HAP-1 (cell line): Measurements from ENCODE around the gene KRTAP19-2.
"Not testable (repeated sequence)": the region's sequence is repeated elsewhere in the genome, so short reads cannot be mapped to it uniquely, and the experiment has no call there.

Experiments used
- DNase-seq, 2 experiments: peaks; one replicate each; pipeline ENCODE4 v3.0.0-alpha.2; 2016 to 2020; ENCODE audit warnings: low spot score in 2 of 2
- H3K27me3 ChIP-seq: fragments of 250-450 bp; sonication (Bioruptor Pico); 2 replicates; pipeline ENCODE4 v1.5.1; 2020; ENCODE audit warnings: low read depth, mild to moderate bottlenecking, moderate library complexity
- H3K36me3 ChIP-seq: fragments of 250-450 bp; sonication (Bioruptor Pico); replicated peaks from 2 replicates; pipeline ENCODE4 v1.5.1; 2020; ENCODE audit warnings: mild to moderate bottlenecking
- H3K4me1 ChIP-seq: fragments of 250-450 bp; sonication (Bioruptor Pico); 2 replicates; pipeline ENCODE4 v1.5.1; 2020; ENCODE audit warnings: mild to moderate bottlenecking
- H3K4me3 ChIP-seq: fragments of 250-450 bp; sonication (Bioruptor Pico); 2 replicates; pipeline ENCODE4 v1.5.1; 2020; ENCODE audit warnings: mild to moderate bottlenecking, moderate library complexity
- H3K9me3 ChIP-seq: fragments of 250-450 bp; sonication (Bioruptor Pico); 2 replicates; pipeline ENCODE4 v1.5.1; 2020; ENCODE audit warnings: mild to moderate bottlenecking, moderate library complexity
- in situ Hi-C: fragments of 300-500 bp; cut with MboI; formaldehyde crosslinking; loops from 3 replicates; pipeline ENCODE4 v1.14.3; 2020; ENCODE audit warnings: low sequenced_read_pairs, inconsistent platforms, mixed read lengths

The KRTAP19-2 gene, protein sequence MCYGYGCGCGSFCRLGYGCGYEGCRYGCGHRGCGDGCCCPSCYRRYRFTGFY

GRCh38 chr21:30487336-30487735 is at the start of gene KRTAP19-2:
TSS of gene KRTAP19-2 (minus strand) at chr21:30487436. CDS start at chr21:30487348, 88 bp downstream.
- in situ Hi-C loops: no loop called here

GRCh38 chr21:30518876-30519275 is 31.6 kb upstream of the KRTAP19-2 start:
- in situ Hi-C loops: no loop called here
- Histone ChIP-seq H3K4me1 (no peaks in the 10 kb centered on the region), H3K27me3 (no peaks in the 10 kb centered on the region)

More at GRCh38 chr21:30487336-30487735, at the start of gene KRTAP19-2:
- no peak for DNase-seq
- H3K27me3 ChIP-seq: no peaks in the 10 kb centered on the region
- H3K4me1 ChIP-seq: no peaks in the 10 kb centered on the region
- H3K36me3 ChIP-seq: no peaks in the 10 kb centered on the region
- H3K9me3 ChIP-seq: peaks cover 2% of the 10 kb centered on the region
- no peak within 1 kb of the TSS for H3K4me3 ChIP-seq

GRCh38 chr21:30515681-30516080 is 28.4 kb upstream of the KRTAP19-2 start:
- Histone ChIP-seq H3K36me3 (no peaks in the 10 kb centered on the region), H3K27me3 (no peaks in the 10 kb centered on the region), H3K9me3 (peaks cover 2% of the 10 kb centered on the region; the same call in 1 of the 2 replicates), H3K4me3 (no peak overlapping the region), H3K4me1 (no peaks in the 10 kb centered on the region)
- in situ Hi-C loops: no loop called here
- DNase-seq: no peak

More at GRCh38 chr21:30518876-30519275, 31.6 kb upstream of the KRTAP19-2 start:
- Histone ChIP-seq H3K9me3 (peaks cover 7% of the 10 kb centered on the region; the same call in 1 of the 2 replicates), H3K4me3 (no peak overlapping the region), H3K36me3 (no peaks in the 10 kb centered on the region)
- no peak for DNase-seq

GRCh38 chr21:30505621-30506205 is 18.5 kb upstream of the KRTAP19-2 start:
- H3K4me1 ChIP-seq, H3K4me3 ChIP-seq, in situ Hi-C loops, H3K36me3 ChIP-seq, H3K9me3 ChIP-seq, H3K27me3 ChIP-seq, DNase-seq: not testable (repeated sequence)

DNA sequence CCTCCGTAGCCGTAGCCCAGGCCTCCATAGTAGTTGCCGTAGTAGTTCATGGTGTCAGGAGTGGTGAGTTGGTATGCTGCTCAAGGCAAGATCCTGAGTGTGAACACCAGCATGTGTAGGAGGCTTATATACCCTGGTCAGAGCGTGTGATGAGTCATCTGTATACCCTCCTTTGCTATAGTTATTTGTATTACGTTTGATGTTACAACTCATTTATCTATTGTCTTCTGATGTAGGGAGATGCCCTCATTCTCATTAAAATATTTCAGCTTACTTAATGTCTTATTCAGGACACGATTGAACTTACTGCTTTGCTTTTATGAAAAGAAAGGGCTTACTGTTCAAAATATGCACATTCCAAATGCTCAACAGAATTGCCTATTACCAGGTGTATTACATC is 14.8 kb upstream of the KRTAP19-2 start, which contains the start of gene KRTAP19-5:
TSS of gene KRTAP19-5 (minus strand) at position 101 of the 400 bp plus-strand sequence. CDS start at position 50, 51 bp downstream.
- in situ Hi-C loops: no loop called here
- H3K36me3 ChIP-seq: no peaks in the 10 kb centered on the region

DNA sequence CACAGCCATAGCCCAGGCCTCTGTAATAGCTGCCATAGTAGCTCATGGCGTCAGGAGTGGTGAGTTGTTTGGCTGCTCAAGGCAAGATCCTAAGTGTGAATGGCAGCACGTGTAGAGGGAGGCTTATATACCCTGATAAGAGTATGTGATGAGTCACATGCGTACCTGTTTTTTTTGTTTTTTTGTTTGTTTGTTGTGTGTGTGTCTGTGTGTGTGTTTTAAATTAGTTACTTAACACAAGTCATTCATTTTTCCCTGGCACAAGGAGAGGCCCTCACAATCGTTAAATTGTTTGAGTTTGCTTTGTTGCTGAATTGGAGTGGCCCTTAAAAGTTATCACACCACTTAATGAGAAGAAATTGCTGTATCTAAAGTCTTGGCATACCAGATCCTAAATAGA is 9.8 kb upstream of the KRTAP19-2 start, which contains the start of gene KRTAP19-4:
TSS of gene KRTAP19-4 (minus strand) at position 101 of the 400 bp plus-strand sequence. CDS start at position 46, 55 bp downstream.
- H3K36me3 ChIP-seq: no peaks in the 10 kb centered on the region
- no peak within 1 kb of the TSS for H3K4me3 ChIP-seq
- in situ Hi-C loops: no loop called here
- no peaks in the 10 kb centered on the region for H3K9me3 ChIP-seq
- no peaks in the 10 kb centered on the region for H3K27me3 ChIP-seq
- DNase-seq: no peak
- H3K4me1 ChIP-seq: no peaks in the 10 kb centered on the region

More for the DNA sequence above, 14.8 kb upstream of the KRTAP19-2 start, which contains the start of gene KRTAP19-5:
- no peak for DNase-seq
- H3K4me3 ChIP-seq: no peak within 1 kb of the TSS
- H3K27me3 ChIP-seq: no peaks in the 10 kb centered on the region
- no peaks in the 10 kb centered on the region; the same call in 1 of the 2 replicates for H3K9me3 ChIP-seq
- no peaks in the 10 kb centered on the region for H3K4me1 ChIP-seq

- in situ Hi-C loops: no loop called here
Measured at GRCh38 chr21:30491963-30492428, 4.8 kb upstream of the KRTAP19-2 start, which contains the start of gene KRTAP19-3. TSS of gene KRTAP19-3 (minus strand) at chr21:30492013. CDS start at chr21:30491957, 56 bp downstream.

GRCh38 chr21:30486180-30486579 is 1.1 kb downstream of the KRTAP19-2 start:
- Histone ChIP-seq H3K36me3 (no peaks in the 10 kb centered on the region), H3K4me1 (no peaks in the 10 kb centered on the region), H3K27me3 (no peaks in the 10 kb centered on the region), H3K9me3 (peaks cover 4% of the 10 kb centered on the region), H3K4me3 (no peak overlapping the region)
- no peak for DNase-seq
- in situ Hi-C loops: no loop called here

More at GRCh38 chr21:30491963-30492428, 4.8 kb upstream of the KRTAP19-2 start, which contains the start of gene KRTAP19-3:
- Histone ChIP-seq H3K36me3 (no peaks in the 10 kb centered on the region), H3K4me1 (no peaks in the 10 kb centered on the region), H3K27me3 (no peaks in the 10 kb centered on the region), H3K9me3 (no peaks in the 10 kb centered on the region; the same call in none of the 2 replicates), H3K4me3 (no peak within 1 kb of the TSS)
- DNase-seq: no peak

DNA sequence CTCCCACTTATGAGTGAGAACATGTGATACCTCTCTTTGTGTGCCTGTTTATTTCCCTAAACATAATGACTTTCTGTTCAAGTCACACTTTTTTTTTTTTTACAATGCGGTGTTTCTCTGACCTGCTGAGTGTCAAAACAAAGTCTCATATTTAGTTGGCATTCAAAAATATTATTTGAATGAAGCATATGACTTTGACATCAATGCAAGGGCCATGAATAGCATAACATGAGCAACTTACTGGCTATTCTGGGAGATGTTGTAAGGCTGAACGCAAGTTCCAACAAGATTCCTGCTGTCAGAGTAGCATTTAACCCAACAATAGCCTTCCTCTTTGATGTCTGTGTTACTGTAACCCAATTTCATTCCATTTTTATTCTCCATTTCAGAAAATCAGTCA is 5.1 kb downstream of the KRTAP19-2 start:
- H3K9me3 ChIP-seq: peaks cover 4% of the 10 kb centered on the region
- no peaks in the 10 kb centered on the region for H3K27me3 ChIP-seq
- no peak for DNase-seq
- no peak overlapping the region for H3K4me3 ChIP-seq
- in situ Hi-C loops: no loop called here
- no peaks in the 10 kb centered on the region for H3K4me1 ChIP-seq
- H3K36me3 ChIP-seq: no peaks in the 10 kb centered on the region

- H3K4me3 ChIP-seq: no peak within 1 kb of the TSS
- H3K27me3 ChIP-seq: no peaks in the 10 kb centered on the region
- in situ Hi-C loops: no loop called here
- no peaks in the 10 kb centered on the region for H3K4me1 ChIP-seq
- peaks cover 4% of the 10 kb centered on the region; the same call in 1 of the 2 replicates for H3K9me3 ChIP-seq
- H3K36me3 ChIP-seq: no peaks in the 10 kb centered on the region
- DNase-seq: no peak
Measured at GRCh38 chr21:30480145-30480544, 7.1 kb downstream of the KRTAP19-2 start, which contains the start of gene KRTAP19-1. TSS of gene KRTAP19-1 (minus strand) at chr21:30480367. CDS start at chr21:30480317, 50 bp downstream.

DNA sequence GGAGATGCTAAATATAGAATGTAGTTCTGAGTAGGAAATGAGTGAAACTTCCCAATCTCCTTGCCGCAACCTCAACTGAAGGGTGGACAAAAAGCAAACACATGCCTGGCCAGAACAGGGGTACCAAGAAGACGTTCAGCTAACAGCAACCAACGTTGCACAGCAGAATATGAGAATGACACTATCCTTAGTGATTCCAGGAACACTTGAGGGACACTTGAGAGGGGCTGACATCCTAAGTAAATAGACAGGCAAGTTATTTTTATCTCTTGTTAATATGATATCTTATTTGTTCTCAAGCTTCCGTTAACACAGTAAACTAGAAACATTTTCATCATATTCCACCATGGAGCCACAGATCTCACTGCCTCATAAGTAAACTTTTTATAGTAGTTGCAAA is 8.0 kb downstream of the KRTAP19-2 start:
- H3K36me3 ChIP-seq: no peaks in the 10 kb centered on the region
- no peaks in the 10 kb centered on the region for H3K4me1 ChIP-seq
- no peaks in the 10 kb centered on the region for H3K27me3 ChIP-seq
- in situ Hi-C loops: no loop called here
- H3K4me3 ChIP-seq: no peak overlapping the region
- no peak for DNase-seq
- peaks cover 4% of the 10 kb centered on the region; the same call in 1 of the 2 replicates for H3K9me3 ChIP-seq

DNA sequence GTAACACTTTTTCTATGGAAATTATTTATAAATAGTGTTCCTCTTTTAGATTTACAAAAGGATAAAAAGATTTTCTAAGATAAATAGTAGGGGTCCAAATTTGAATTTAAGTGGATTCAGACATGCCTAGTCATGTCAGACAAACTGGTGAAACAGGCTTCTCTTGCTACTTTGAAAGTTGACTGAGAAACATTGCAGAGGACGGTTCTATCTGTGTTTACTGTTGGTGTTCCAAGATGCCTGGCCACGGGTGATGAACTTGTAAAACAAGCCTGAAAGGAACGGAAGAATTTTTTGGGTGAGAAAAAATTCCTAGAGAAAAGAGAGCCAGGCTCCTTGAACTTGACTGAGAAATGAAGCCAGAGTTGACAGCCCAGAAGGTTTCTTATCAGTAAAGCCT is 9.2 kb downstream of the KRTAP19-2 start:
- peaks cover 4% of the 10 kb centered on the region; the same call in 1 of the 2 replicates for H3K9me3 ChIP-seq
- no peak overlapping the region for H3K4me3 ChIP-seq
- in situ Hi-C loops: no loop called here
- H3K27me3 ChIP-seq: no peaks in the 10 kb centered on the region
- H3K36me3 ChIP-seq: no peaks in the 10 kb centered on the region
- no peak for DNase-seq
- H3K4me1 ChIP-seq: no peaks in the 10 kb centered on the region

- no peaks in the 10 kb centered on the region for H3K36me3 ChIP-seq
- in situ Hi-C loops: no loop called here
Measured at GRCh38 chr21:30468900-30469714, 18.1 kb downstream of the KRTAP19-2 start.

More at GRCh38 chr21:30468900-30469714, 18.1 kb downstream of the KRTAP19-2 start:
- Histone ChIP-seq H3K27me3 (no peaks in the 10 kb centered on the region), H3K9me3 (no peaks in the 10 kb centered on the region), H3K4me1 (no peaks in the 10 kb centered on the region), H3K4me3 (no peak overlapping the region)
- no peak for DNase-seq
